RPMI8226 (cell line): ENCODE results near the gene BCAS1.

ENCODE experiments used
- DNase-seq: peaks from one replicate; pipeline ENCODE4 v3.0.0-alpha.2; 2015

BCAS1 gene

DNA sequence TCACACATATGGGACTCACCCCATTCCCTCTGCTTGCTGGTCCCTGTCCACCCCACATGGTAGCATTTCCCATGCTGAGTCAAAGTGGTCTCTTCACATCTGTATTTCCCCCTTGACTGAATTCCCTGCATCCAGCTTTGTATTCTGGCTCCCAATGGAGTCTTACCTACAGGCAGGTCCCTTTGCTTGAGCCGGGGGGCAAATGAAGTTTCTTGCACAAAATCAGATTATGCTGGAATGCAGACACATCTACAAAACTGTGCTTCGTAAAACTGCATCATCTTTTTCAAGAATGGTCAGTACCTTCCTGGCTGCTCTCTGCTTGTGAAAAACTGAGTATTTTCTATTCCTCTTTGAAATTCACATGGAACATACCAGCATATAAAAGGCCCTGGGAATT, 32.1 kb upstream of the BCAS1 start:
- no peak for DNase-seq

DNA sequence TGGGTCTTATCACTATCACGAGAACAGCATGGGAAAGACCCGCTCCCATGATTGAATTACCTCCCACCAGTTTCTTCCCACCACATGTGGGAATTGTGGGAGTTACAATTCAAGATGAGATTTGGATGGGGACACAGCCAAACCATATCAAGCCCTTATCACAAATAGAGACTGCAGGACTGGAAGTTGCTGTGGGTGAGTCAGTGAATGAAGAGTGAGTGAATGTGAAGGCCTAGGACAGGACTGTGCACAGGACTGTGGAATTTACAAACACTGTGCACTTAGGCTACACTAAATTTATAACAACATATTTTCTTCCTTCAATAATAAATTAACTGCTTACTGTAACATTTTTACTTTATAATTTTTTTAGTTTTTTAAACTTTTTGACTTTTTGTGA, 30.2 kb upstream of the BCAS1 start:
- DNase-seq, result no peak

DNA sequence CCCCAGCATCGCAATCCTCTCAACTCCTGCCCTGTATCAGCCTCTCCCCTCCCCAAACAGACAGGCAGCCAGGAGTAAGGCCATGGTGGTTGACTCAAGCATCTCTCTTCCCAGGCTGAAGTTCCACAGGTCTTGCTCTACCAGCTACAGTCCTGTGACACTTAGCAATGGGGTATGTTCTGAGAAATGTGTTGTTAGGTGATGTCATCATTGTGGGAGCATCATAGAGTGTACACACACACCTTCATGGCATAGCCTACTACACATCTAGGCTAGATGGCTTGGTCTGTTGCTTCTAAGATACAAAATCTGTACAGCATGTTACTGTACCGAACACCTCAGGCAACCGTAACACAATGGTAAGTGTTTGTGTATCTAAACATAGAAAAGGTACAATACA, 29.5 kb upstream of the BCAS1 start:
- DNase-seq, result no peak

DNA sequence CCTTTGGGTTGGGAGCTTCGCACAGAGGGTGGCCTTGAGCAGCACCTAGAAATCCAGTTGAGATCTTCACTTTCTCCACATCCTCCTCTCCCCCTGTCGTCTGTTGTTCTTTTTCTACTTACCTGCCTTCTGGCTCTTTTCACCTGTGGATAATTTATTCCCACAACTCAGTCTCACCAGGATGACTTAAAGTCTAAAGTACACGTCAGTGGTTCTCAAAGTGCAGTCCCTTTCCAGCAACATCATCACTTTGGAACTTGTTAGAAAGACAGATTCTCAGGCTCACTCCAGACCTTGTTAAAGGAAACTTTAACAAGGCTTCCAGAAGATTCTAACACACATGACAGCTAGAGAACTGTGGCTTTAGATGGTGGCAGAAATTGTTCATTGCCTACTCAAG, 27.7 kb upstream of the BCAS1 start:
- DNase-seq, result no peak

GRCh38 chr20:54097236-54097529, 26.8 kb upstream of the BCAS1 start:
- DNase-seq, result no peak

DNA sequence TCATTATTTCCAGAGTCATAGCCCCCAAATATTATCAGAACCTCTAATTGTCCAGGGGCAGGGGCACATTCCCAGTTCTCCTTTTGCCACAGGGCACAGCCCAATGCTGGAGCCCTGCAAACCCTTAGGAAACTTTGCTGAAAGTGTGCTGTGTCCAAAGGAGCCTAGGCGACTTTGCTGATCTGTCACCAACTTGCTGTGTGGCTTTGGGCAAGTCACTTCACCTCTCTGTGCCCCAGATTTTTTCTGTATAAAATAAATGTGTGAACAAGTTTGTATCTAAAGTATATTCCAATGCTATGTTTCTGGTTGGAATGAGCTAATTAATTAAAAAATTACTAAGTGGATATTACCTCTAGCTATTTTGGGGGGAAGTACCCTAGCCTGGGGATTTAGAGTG, 25.4 kb upstream of the BCAS1 start:
- no peak for DNase-seq

DNA sequence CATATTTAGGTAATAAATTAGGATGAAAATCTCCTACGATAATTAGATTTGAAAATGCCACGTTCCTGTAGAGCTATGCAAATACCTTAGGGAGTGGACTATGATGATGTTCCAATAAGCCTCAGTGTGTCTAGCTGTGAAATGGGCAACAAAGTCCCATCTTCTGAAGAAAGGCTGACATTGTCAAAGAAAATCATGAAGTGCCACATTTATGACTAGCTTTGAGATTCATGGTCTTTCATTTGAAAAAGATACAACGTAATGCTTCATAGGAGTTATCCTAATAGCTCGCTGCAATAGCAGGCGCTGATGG, 23.8 kb upstream of the BCAS1 start:
- no peak for DNase-seq

DNA sequence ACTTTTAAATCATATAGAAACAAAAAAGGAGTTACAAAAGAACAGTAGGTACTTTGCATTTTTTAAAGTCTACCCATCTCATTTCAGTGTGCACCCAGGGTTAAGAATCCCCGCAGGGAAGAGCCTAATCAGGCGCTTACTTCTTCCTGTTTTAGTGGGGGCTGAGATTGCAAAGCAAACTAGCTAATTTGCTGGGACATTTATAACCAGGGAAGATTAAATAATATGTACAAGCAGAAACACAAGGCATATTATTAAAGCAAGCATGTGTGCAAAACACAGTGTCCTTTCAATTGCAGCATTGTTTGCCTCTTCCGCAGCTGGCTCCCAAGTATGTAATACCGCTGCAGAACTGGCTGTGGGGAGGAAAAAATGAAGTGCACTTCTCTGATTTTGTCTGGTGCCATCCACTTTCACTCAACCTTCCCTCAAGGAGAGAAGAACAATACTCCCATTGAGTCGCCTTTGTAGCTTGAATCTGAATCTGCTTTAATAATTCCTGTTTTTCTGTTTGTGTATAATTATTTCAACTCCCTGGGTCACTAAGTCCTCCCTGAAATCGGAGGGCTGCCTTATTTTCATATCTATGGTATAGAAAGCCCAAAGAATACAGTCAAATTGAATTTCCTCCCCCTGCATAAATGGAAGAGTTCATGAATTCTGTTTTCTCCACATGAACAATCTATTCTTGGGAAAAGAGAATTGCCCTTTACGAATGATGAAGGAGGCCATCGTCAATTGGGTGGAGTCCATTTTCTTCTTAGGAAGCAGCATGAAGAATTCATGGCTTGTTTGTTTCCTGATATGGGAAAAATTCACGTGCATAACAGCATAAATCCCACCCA, 23.3 kb upstream of the BCAS1 start:
- DNase-seq, result no peak

DNA sequence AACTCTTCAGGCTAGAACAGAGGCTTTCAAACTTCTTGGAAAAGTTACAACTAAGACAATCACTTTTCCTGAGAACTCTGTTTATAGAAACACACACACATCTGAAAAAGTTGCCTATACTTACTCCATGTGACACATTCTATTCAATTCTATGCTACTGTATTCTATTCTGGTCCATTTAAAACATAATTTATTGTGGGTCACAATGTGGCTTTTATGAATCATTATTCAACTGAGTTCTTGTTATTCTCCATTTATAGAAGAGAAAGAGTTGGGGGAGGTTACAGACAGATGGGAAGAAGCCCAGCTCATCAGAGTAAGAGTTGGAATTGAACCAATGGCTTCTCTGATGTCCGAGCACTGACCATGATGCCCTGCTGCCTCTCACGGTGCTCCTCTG, 21.6 kb upstream of the BCAS1 start:
- no peak for DNase-seq

GRCh38 chr20:54091120-54091480, 20.7 kb upstream of the BCAS1 start:
- DNase-seq, result no peak

- DNase-seq, result no peak
Measured at GRCh38 chr20:54090230-54091119, 20.1 kb upstream of the BCAS1 start.

- no peak for DNase-seq
Measured at GRCh38 chr20:54088430-54088829, 18.0 kb upstream of the BCAS1 start.

- no peak for DNase-seq
Measured at GRCh38 chr20:54086507-54087039, 16.2 kb upstream of the BCAS1 start.

DNA sequence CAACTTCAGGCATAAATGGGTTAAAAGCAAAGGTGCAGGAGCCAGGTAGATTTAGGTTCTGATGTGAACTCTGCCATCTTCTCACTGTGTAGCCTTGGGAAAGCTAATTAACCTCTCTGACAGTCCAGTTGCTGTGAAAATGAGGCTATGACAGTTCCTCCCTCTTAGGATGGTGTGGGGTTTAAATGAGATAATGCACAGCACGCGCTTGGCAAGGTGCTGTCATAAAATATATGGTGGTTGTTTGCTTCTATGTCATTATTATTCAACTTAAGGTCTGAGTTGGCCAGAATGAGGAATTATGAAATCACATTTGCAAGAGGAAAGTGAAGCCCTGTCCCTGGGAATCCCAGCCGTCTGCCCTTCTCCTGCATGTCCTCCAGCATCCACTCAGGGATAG, 15.5 kb upstream of the BCAS1 start:
- DNase-seq, result no peak

DNA sequence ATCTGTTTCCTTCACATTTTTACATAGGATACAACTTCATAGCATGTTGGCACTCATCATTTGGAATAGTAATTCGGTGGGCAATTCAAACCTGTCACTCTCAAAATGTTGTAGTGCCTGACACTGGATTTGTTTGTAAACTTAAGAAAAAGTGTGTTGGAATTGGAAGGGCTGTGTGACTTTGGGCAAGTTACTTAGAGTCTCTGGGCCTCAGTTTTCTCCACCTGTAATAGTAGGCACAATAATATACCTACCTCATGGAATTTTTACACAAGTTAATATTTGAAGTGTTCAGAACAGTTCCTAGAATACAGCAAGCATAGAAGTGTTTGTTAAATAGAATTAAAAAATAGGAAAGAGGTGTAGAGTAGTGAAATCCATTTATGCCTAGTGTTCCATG, 15.0 kb upstream of the BCAS1 start:
- no peak for DNase-seq

DNA sequence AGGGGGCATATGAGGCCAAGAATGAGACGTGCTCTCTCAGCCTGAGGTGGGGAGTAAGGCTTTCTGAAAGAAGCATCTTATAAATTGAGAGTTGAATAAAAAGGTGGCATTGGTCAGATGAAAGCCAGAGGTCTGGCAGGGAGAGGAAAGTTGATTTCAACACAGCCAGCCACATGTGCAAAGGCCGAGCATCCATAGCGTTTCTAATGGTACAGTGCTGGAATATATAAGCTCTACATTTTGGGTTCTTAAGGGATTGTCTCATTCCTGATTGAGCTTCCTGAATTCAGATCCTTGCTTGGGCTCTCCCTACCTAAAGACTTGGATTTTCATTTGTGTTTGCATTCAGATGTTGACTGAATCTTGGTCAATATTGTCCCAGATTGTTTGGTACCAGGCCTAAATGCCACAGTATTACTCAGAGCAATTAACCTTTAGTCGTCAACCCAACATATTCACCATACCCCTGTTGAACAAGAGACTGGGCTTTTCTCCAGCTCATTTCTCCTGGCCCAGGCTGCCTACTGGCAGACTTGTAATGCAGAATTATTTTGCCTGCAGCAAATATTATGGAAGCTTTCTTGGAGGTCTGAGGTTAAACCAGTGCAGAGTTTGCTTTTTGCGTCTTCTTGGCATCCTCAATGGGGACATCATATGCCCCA, 14.5 kb upstream of the BCAS1 start:
- DNase-seq, result no peak

DNA sequence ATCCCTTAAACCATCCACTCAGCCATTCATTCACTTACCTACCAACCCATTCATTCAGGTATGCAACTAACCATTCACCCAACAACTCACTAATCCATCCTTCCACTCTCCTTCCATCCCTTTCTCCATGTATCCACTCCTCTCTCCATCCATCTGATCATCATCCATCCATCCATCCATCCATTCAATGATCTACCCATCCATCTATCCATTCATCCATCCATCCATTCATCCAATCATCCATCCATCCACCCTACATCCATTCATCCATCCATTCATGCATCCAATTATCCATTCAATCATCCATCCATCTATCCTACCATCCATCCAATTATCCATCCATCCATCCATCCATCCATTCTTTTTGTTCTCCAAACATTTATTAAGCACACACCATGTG, 13.8 kb upstream of the BCAS1 start:
- DNase-seq, result no peak

- DNase-seq, result no peak
Measured at GRCh38 chr20:54083459-54083858, 13.1 kb upstream of the BCAS1 start.

DNA sequence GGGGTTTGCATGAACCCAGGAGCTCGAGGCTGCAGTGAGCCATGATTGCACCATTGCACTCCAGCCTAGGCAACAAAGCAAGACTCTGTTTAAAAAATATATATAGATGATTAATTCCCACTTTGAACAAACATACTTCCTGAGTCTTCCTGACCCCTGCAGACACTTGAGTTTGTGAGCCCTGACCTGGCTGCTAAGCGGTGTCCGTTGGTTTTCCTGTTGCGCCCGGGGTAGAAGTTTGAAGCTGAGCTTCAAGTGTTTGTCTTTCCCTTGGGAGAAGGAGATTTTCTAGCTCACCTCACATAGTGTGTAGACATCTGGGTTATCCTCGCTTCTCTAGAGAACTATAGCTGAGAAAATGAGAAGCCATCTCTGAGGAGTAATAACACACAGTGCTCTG, 11.7 kb upstream of the BCAS1 start:
- no peak for DNase-seq

DNA sequence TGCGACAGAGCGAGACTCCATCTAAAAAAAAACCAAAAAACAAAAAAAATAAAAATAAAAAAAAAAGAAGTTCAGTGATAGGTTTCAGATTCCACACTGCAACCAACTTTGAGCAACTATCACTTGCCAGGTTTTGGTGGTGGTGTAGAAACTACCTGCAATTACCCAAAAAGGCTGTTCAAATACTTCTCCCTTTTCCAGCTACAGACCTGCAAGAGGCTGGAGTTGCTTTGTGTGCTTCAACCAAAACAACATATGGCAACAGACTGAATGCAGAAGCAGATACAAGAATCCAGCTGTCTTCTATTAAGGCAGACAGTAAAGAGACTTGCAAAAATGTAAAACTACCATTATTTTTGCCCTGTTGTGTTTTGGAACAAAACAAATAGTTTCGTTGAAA, 9.3 kb upstream of the BCAS1 start:
- DNase-seq, result peak; percentile 43

- DNase-seq, result peak; percentile 40
Measured at GRCh38 chr20:54078296-54078984, 8.0 kb upstream of the BCAS1 start.

DNA sequence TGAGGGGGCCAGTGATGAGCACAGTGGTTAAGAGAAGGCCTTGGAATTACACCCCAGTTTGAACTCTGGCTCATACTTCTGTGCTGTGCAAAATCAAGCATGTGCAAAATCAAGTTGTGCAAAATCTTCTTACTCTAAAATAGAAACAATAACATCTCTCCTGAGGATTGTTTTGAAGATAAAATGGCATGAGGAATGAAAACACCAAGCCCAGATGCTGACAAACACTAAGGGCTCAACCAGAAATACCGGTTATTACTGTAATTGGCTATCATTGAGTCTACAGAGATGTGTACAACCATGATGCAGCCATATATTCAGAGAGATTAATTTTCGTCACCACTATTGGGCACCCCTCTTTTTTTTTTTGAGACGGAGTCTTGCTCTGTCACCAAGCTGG, 5.9 kb upstream of the BCAS1 start:
- no peak for DNase-seq

DNA sequence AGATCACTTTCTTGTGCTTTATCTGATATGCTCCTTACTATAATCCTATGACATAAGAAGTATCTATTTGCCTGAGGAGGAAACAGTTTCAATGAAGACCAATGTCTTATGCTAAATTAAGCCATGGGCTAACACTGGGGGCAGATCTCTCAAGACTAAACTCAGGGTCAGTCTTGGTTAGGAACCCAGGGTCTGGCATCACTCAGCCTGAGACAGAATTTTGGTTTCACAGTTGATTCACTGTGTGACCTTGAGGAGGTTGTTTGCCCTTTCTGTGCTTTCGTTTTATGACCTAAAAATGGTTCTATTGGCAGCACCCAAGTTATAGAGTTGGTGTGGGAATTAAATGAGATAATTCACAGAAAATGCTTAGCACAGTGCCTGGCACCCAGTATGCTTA, 4.9 kb upstream of the BCAS1 start:
- DNase-seq, result no peak
